Psoas muscle (tissue), 8 donors: ENCODE measurements around the gene URB1. TPM values are rescaled to one million over a fixed set of nuclear protein-coding genes. Genes with fewer than 3 reads are reported as not detected.

Experiments used
- ATAC-seq, 4 donors: fragments of 200-7000 bp; cut with Tn5 transposase; one replicate each; pipeline ENCODE4 v1.9.1; 2020; ENCODE audit warnings: moderate library complexity in 3 of 4, mild to moderate bottlenecking in 2 of 4
- DNase-seq, 2 donors: peaks; one replicate each; pipeline ENCODE4 v3.0.0-alpha.2; 2020
- H3K27ac ChIP-seq: fragments of 200-600 bp; one replicate; pipeline ENCODE4 v1.8.0; 2022
- H3K27me3 ChIP-seq, 3 donors: fragments of 200-600 bp in 1 of 3; one replicate each; pipeline versions ENCODE4 v1.6.1 to v1.8.0; 2013 to 2022; ENCODE audit warnings: low read length in 2 of 3, mild to moderate bottlenecking in 2 of 3, moderate library complexity in 1 of 3; ENCODE audit not compliant: insufficient read depth in 3 of 3
- H3K36me3 ChIP-seq, 2 donors: fragments of 200-600 bp in 1 of 2; one replicate each; pipeline versions ENCODE4 v1.6.1 to v1.8.0; 2013 to 2022; ENCODE audit warnings: low read depth in 1 of 2, mild to moderate bottlenecking in 1 of 2, moderate library complexity in 1 of 2; ENCODE audit not compliant: insufficient read depth in 1 of 2
- H3K4me1 ChIP-seq: fragments of 200-600 bp; one replicate; pipeline ENCODE4 v1.8.0; 2022
- H3K4me3 ChIP-seq: fragments of 200-600 bp; one replicate; pipeline ENCODE4 v1.8.0; 2022; ENCODE audit warnings: mild to moderate bottlenecking
- H3K9me3 ChIP-seq: fragments of 200-600 bp; one replicate; pipeline ENCODE4 v1.8.0; 2022
- WGBS, 3 donors: extraction: QIAGEN DNeasy Blood & Tissue Kit; methylation state at CpG; one replicate each; pipeline versions ENCODE4 v1.1.6 to v1.1.7; 2013; 5-methylcytosine and 5-hydroxymethylcytosine counted together
- intact Hi-C, 2 donors: fragments of 100-400 bp; cut with DNase I; formaldehyde crosslinking; loops; one replicate each; pipeline versions ENCODE4 v1.11.0 to v1.14.2; 2022
- polyA plus RNA-seq, 3 donors: library from polyadenylated mRNA; stranded (reverse); fragments of 200-250 nt; gene quantifications; one replicate each; pipeline ENCODE4 v1.2.3, GENCODE V29; 2013
- total RNA-seq, 4 donors: library from RNA; stranded (reverse); fragmentation: NEBNext Ultra II Directional in 2 of 4; extraction: Animal tissue kit (Norgen Biotek cat#: 25700) in 2 of 4; gene quantifications; one replicate each; pipeline versions ENCODE4 v1.2.1 to v1.2.4, GENCODE V29; 2021 to 2023
- TF ChIP-seq, protein P1 (sequence below): fragments of 200-600 bp; IDR thresholded peaks from one replicate; pipeline ENCODE4 v1.8.0; 2022; ENCODE audit warnings: antibody characterized with exemption
- donor health status: healthy with polysubstance abuse.
- donor health status: DM: no; HTN: no; CAD: no; lungs with moderate emphysema.
- donor health status: Bipolar disorder and iron deficiency.
- donor health status: healthy.
- donor health status: DM: yes; HTN: yes; CAD: no.
- donor health status: DM: no; HTN: no; CAD: no.
- donor health status: DM: no; HTN: no; CAD: no.
- donor health status: DM: yes; HTN: yes; CAD: no.

Gene URB1
- total and polyA plus RNA-seq, 7 donors = 4.8 to 19.8 (median 12.9) TPM

DNA sequence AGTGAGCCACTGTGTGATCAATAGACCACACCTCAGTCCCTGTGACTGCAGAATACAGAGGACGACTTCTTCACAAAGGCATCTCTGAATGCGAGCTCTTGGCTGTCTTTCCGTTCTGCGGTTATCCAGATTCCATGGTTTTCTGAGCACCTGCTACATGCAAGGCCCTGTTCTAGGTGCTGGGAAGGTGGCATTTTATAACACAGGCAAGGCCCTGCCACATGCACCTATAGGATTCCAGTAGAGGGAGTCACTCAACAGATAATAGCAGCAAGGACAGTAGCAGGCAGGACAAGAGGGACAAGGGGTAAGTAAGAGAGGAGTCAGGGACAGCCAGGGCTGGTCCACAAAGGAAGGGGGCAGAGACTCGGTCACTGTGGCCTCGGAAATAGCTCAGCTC, 9.0 kb downstream of the URB1 start:
- WGBS, 3 donors = 76 to 82% (median 80%) methylated on average over 6 of the region's 6 CpGs
- H3K4me1 ChIP-seq = peaks cover 6% of the 10 kb centered on the region

DNA sequence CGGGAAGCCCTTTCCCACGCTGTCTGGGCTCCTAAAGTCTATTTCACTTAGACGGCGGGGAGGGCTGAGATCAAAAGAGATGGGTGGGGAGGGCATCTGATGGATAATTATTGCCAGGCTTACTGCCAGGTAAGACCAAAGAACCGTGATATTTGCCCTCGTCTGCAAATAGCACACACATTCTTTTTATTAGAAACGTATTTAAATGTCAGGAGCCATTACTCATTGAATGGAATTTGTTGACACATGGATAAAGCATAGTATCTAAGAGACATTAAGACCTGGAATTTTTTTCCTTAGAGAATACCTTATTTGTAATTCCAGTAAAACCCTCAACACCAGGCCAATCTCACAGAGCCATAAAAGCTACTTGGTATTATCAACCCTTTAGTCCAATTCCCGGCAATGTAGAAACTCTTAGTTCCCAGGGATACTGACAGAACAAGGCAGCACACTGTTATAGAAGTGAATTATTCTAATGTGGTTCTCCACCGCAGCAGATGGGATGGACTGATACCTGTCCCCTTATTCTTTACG, 10.6 kb downstream of the URB1 start:
- TF ChIP-seq, protein P1, sequence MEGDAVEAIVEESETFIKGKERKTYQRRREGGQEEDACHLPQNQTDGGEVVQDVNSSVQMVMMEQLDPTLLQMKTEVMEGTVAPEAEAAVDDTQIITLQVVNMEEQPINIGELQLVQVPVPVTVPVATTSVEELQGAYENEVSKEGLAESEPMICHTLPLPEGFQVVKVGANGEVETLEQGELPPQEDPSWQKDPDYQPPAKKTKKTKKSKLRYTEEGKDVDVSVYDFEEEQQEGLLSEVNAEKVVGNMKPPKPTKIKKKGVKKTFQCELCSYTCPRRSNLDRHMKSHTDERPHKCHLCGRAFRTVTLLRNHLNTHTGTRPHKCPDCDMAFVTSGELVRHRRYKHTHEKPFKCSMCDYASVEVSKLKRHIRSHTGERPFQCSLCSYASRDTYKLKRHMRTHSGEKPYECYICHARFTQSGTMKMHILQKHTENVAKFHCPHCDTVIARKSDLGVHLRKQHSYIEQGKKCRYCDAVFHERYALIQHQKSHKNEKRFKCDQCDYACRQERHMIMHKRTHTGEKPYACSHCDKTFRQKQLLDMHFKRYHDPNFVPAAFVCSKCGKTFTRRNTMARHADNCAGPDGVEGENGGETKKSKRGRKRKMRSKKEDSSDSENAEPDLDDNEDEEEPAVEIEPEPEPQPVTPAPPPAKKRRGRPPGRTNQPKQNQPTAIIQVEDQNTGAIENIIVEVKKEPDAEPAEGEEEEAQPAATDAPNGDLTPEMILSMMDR = no peak
- DNase-seq = no peak
- WGBS, 3 donors = 62 to 72% (median 63%) methylated on average over 10 of the region's 10 CpGs
- H3K27ac ChIP-seq = no peak overlapping the region
- H3K36me3 ChIP-seq = peaks cover 11 to 80% of the 10 kb centered on the region in 2 donors
- ATAC-seq = no peak
- peaks cover 9% of the 10 kb centered on the region for H3K4me1 ChIP-seq
- intact Hi-C loops = no loop called here
- H3K9me3 ChIP-seq = no peaks in the 10 kb centered on the region
- no peak overlapping the region for H3K4me3 ChIP-seq
- no peaks in the 10 kb centered on the region for H3K27me3 ChIP-seq

More for the DNA sequence above, 9.0 kb downstream of the URB1 start:
- Histone ChIP-seq H3K9me3 (no peaks in the 10 kb centered on the region), H3K27me3 (no peaks in the 10 kb centered on the region), H3K27ac (no peak overlapping the region), H3K4me3 (no peak overlapping the region), H3K36me3 (peaks cover 11 to 67% of the 10 kb centered on the region in 2 donors)
- TF ChIP-seq, protein P1 = no peak
- DNase-seq (no peak), ATAC-seq (no peak)
- intact Hi-C loops = no loop called here

DNA sequence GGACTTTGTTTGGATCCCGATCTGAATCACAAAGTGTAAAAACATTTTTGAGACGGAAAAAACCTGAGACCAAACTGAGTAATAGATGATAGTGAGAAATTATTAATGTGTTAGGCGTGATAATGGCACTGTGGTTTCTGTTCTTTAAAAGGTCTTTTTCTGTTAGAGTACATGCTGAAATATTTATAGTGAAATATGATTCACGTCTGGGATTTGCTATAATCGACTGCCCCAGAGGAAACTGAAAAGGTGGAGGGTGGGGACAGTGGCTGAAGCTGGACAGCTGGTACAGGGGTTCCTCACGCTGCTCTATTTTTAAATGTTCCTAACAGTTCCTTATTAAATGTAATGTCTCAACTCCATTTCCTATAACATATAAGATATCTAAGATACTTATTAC, 11.2 kb downstream of the URB1 start:
- Histone ChIP-seq H3K36me3 (peaks cover 8 to 86% of the 10 kb centered on the region in 2 donors), H3K9me3 (no peaks in the 10 kb centered on the region), H3K27me3 (no peaks in the 10 kb centered on the region), H3K4me3 (no peak overlapping the region), H3K27ac (no peak overlapping the region), H3K4me1 (peaks cover 9% of the 10 kb centered on the region)
- DNase-seq (no peak), ATAC-seq (no peak)
- 45 to 60% (median 53%) methylated on average over 6 of the region's 6 CpGs for WGBS, 3 donors
- TF ChIP-seq, protein P1 = no peak
- intact Hi-C loops = no loop called here

DNA sequence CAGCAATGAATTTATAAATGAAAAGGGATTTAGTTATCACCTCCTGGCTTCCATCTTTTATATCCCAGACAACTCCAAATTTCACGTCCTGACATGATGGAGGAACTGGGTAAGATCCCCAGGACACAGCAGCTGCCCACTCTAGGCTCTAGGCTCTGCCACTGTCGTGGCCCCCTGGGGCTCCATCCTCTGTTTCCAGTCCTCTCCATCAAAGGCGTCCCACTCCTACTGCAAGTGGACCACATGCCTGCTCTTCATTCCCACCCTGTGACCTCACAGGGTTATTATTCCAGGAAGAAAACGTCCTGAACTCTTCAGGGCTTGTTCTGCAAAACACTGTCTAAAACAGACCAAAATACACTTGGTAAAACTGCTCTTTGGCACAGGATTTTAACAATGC, 11.9 kb downstream of the URB1 start:
- Histone ChIP-seq H3K4me3 (no peak overlapping the region), H3K36me3 (peaks cover 8 to 92% of the 10 kb centered on the region in 2 donors), H3K9me3 (no peaks in the 10 kb centered on the region), H3K27me3 (no peaks in the 10 kb centered on the region), H3K4me1 (peaks cover 9% of the 10 kb centered on the region), H3K27ac (no peak overlapping the region)
- intact Hi-C loops = no loop called here
- ATAC-seq (no peak), DNase-seq (no peak)
- WGBS, 3 donors = 61 to 74% (median 70%) methylated on average over 4 of the region's 4 CpGs
- TF ChIP-seq, protein P1 = no peak

DNA sequence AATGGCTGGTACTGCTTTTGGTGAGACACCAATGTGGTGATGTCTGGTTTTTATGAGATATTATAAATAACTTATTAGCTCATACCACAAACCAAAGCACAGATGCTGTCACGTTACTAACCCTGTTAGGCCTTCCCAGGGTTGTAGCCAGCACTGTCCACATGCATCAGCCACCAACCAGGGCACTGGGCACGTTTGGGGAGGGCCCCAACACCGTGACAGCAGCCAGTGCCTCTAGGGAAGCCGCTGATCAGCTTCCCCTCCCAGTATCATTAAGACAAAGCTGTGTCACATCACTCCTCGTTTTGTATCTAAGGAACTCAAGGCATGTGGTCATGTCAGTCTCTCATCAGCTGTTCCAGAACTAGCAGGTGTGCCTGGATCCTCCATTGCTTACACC, 13.9 kb downstream of the URB1 start:
- Histone ChIP-seq H3K36me3 (peaks cover 8 to 97% of the 10 kb centered on the region in 2 donors), H3K9me3 (no peaks in the 10 kb centered on the region), H3K27me3 (no peaks in the 10 kb centered on the region), H3K27ac (peak overlapping the region; percentile 75), H3K4me1 (peaks cover 9% of the 10 kb centered on the region), H3K4me3 (no peak overlapping the region)
- ATAC-seq (peak; percentile 94 to 97 (median 96)), DNase-seq (peak; percentile 26 to 75)
- TF ChIP-seq, protein P1 = no peak
- intact Hi-C loops = no loop called here
- 26 to 35% (median 29%) methylated on average over 5 of the region's 5 CpGs for WGBS, 3 donors
